HEK293 (cell line): ENCODE data around the gene VKORC1L1.
A peak's percentile ranks its signal among the peaks of the same experiment; 100 is the strongest.

ENCODE experiments used
- CTCF ChIA-PET: fragments of 350-600 bp; formaldehyde crosslinking; extraction: SDS; loops from one replicate; lab custom pipeline; 2021; ENCODE audit warnings: antibody characterized with exemption; lab: Yijun Ruan, JAX
- POLR2A ChIA-PET: fragments of 300-600 bp; formaldehyde crosslinking; extraction: SDS; loops from one replicate; lab custom pipeline; 2020; ENCODE audit warnings: antibody characterized with exemption, inconsistent platforms; lab: Yijun Ruan, JAX
- H3K27ac ChIP-seq: fragments of 200-500 bp; sonication (Bioruptor generic); 2 replicates; pipeline ENCODE4 v1.5.1; 2014; ENCODE audit warnings: low read depth, low read length, control low read depth, inconsistent platforms; ENCODE audit errors: extremely low read depth
- H3K36me3 ChIP-seq, 2 experiments: fragments of 200-500 bp in 1 of 2; sonication (Bioruptor generic) in 1 of 2; 1 replicate in 1 of 2; 2 replicates in 1 of 2; pipeline ENCODE4 v1.5.1; 2014 to 2017; ENCODE audit warnings: inconsistent platforms in 2 of 2, low read length in 2 of 2; ENCODE audit not compliant: control insufficient read depth in 2 of 2, insufficient read depth in 1 of 2
- H3K4me1 ChIP-seq: fragments of 200-500 bp; sonication (Bioruptor generic); 2 replicates; pipeline ENCODE4 v1.5.1; 2014; ENCODE audit warnings: mild to moderate bottlenecking, low read length, inconsistent platforms; ENCODE audit not compliant: control insufficient read depth, insufficient read depth
- H3K4me3 ChIP-seq: 2 replicates; pipeline ENCODE4 v1.5.1; 2011; ENCODE audit warnings: low read depth, mild to moderate bottlenecking, control low read depth, low read length, moderate library complexity
- H3K9me3 ChIP-seq: fragments of 200-500 bp; sonication (Bioruptor generic); 2 replicates; pipeline ENCODE4 v1.5.1; 2014; ENCODE audit warnings: low read depth, low read length, inconsistent platforms; ENCODE audit not compliant: control insufficient read depth, insufficient read depth
- GLI4 ChIP-seq: fragments of 450-650 bp; formaldehyde crosslinking; IDR thresholded peaks from 2 replicates; pipeline ENCODE4 v1.5.1; 2016; ENCODE audit warnings: missing biosample characterization, missing genetic modification characterization
- GLIS1 ChIP-seq: fragments of 450-650 bp; formaldehyde crosslinking; IDR thresholded peaks from 2 replicates; pipeline ENCODE4 v1.5.1; 2016; ENCODE audit warnings: missing biosample characterization, missing genetic modification characterization
- HOXC10 ChIP-seq: sonication (generic); formaldehyde crosslinking; IDR thresholded peaks from 2 replicates; pipeline ENCODE4 v1.8.1; 2023; ENCODE audit warnings: mild to moderate bottlenecking, missing genetic modification reagents
- MEIS1 ChIP-seq: sonication (generic); formaldehyde crosslinking; IDR thresholded peaks from 2 replicates; pipeline ENCODE4 v1.8.1; 2022; ENCODE audit warnings: missing genetic modification reagents, mild to moderate bottlenecking, borderline replicate concordance
- OVOL3 ChIP-seq: fragments of 450-650 bp; formaldehyde crosslinking; IDR thresholded peaks from 2 replicates; pipeline ENCODE4 v1.5.1; 2016; ENCODE audit warnings: missing biosample characterization, missing genetic modification characterization
- PRDM6 ChIP-seq: fragments of 450-650 bp; formaldehyde crosslinking; IDR thresholded peaks from 2 replicates; pipeline ENCODE4 v1.5.1; 2017; ENCODE audit warnings: missing biosample characterization, missing genetic modification characterization
- REST ChIP-seq: fragments of 450-650 bp; formaldehyde crosslinking; IDR thresholded peaks from 2 replicates; pipeline ENCODE4 v1.5.1; 2016; ENCODE audit warnings: missing biosample characterization, missing genetic modification characterization
- SCRT2 ChIP-seq: fragments of 450-650 bp; formaldehyde crosslinking; IDR thresholded peaks from 2 replicates; pipeline ENCODE4 v1.5.1; 2016; ENCODE audit warnings: missing biosample characterization, missing genetic modification characterization
- TRIM28 ChIP-seq: IDR thresholded peaks from 2 replicates; pipeline ENCODE4 v1.6.1; 2011; ENCODE audit warnings: low read length, control low read depth, borderline replicate concordance
- ZBTB1 ChIP-seq: fragments of 450-650 bp; formaldehyde crosslinking; IDR thresholded peaks from 2 replicates; pipeline ENCODE4 v1.5.1; 2016; ENCODE audit warnings: missing biosample characterization, missing genetic modification characterization
- ZBTB44 ChIP-seq: fragments of 450-650 bp; IDR thresholded peaks from 2 replicates; pipeline ENCODE4 v1.5.1; 2018; ENCODE audit warnings: missing biosample characterization, mild to moderate bottlenecking, missing genetic modification characterization
- ZBTB48 ChIP-seq: fragments of 450-650 bp; formaldehyde crosslinking; IDR thresholded peaks from 2 replicates; pipeline ENCODE4 v1.5.1; 2016; ENCODE audit warnings: missing biosample characterization, missing genetic modification characterization
- ZBTB7A ChIP-seq: fragments of 450-650 bp; formaldehyde crosslinking; IDR thresholded peaks from 2 replicates; pipeline ENCODE4 v1.5.1; 2016; ENCODE audit warnings: low read depth, missing biosample characterization, missing genetic modification characterization
- ZFP41 ChIP-seq: fragments of 450-650 bp; formaldehyde crosslinking; IDR thresholded peaks from 2 replicates; pipeline ENCODE4 v1.5.1; 2016; ENCODE audit warnings: missing biosample characterization, missing genetic modification characterization, borderline replicate concordance
- ZIC2 ChIP-seq: fragments of 450-650 bp; formaldehyde crosslinking; IDR thresholded peaks from 2 replicates; pipeline ENCODE4 v1.5.1; 2016; ENCODE audit warnings: missing biosample characterization, missing genetic modification characterization
- ZNF114 ChIP-seq: fragments of 450-650 bp; formaldehyde crosslinking; IDR thresholded peaks from 2 replicates; pipeline ENCODE4 v1.5.0; 2017; ENCODE audit warnings: missing biosample characterization, missing genetic modification characterization
- ZNF175 ChIP-seq: fragments of 450-650 bp; formaldehyde crosslinking; IDR thresholded peaks from 2 replicates; pipeline ENCODE4 v1.5.1; 2016; ENCODE audit warnings: missing biosample characterization, missing genetic modification characterization
- ZNF248 ChIP-seq: fragments of 450-650 bp; formaldehyde crosslinking; IDR thresholded peaks from 2 replicates; pipeline ENCODE4 v1.5.1; 2017; ENCODE audit warnings: missing biosample characterization, missing genetic modification characterization
- ZNF26 ChIP-seq: fragments of 450-650 bp; formaldehyde crosslinking; IDR thresholded peaks from 2 replicates; pipeline ENCODE4 v1.5.1; 2016; ENCODE audit warnings: missing biosample characterization, missing genetic modification characterization
- ZNF335 ChIP-seq: fragments of 450-650 bp; formaldehyde crosslinking; conservative IDR thresholded peaks from 2 replicates; pipeline ENCODE4 v1.5.1; 2016; ENCODE audit warnings: missing biosample characterization, missing genetic modification characterization
- ZNF366 ChIP-seq: fragments of 450-650 bp; formaldehyde crosslinking; conservative IDR thresholded peaks from 2 replicates; pipeline ENCODE4 v1.5.1; 2016; ENCODE audit warnings: missing biosample characterization, missing genetic modification characterization
- ZNF416 ChIP-seq: fragments of 450-650 bp; formaldehyde crosslinking; IDR thresholded peaks from 2 replicates; pipeline ENCODE4 v1.5.1; 2016; ENCODE audit warnings: missing biosample characterization, missing genetic modification characterization
- ZNF48 ChIP-seq: fragments of 450-650 bp; formaldehyde crosslinking; IDR thresholded peaks from 2 replicates; pipeline ENCODE4 v1.5.1; 2016; ENCODE audit warnings: missing biosample characterization, missing genetic modification characterization
- ZNF501 ChIP-seq: fragments of 450-650 bp; formaldehyde crosslinking; IDR thresholded peaks from 2 replicates; pipeline ENCODE4 v1.5.1; 2016; ENCODE audit warnings: missing biosample characterization, missing genetic modification characterization
- ZNF544 ChIP-seq: fragments of 450-650 bp; formaldehyde crosslinking; IDR thresholded peaks from 2 replicates; pipeline ENCODE4 v1.5.0; 2017; ENCODE audit warnings: missing biosample characterization, missing genetic modification characterization
- ZNF560 ChIP-seq: fragments of 450-650 bp; formaldehyde crosslinking; IDR thresholded peaks from 2 replicates; pipeline ENCODE4 v1.5.1; 2017; ENCODE audit warnings: missing biosample characterization, missing genetic modification characterization, borderline replicate concordance
- ZNF571 ChIP-seq: fragments of 450-650 bp; formaldehyde crosslinking; IDR thresholded peaks from 2 replicates; pipeline ENCODE4 v1.5.0; 2017; ENCODE audit warnings: missing biosample characterization, missing genetic modification characterization
- ZNF610 ChIP-seq: fragments of 450-650 bp; formaldehyde crosslinking; IDR thresholded peaks from 2 replicates; pipeline ENCODE4 v1.5.1; 2016; ENCODE audit warnings: missing biosample characterization, missing genetic modification characterization, borderline replicate concordance
- ZNF768 ChIP-seq: fragments of 450-650 bp; formaldehyde crosslinking; IDR thresholded peaks from 2 replicates; pipeline ENCODE4 v1.5.1; 2018; ENCODE audit warnings: missing biosample characterization, mild to moderate bottlenecking, missing genetic modification characterization
- ZNF791 ChIP-seq: fragments of 450-650 bp; formaldehyde crosslinking; IDR thresholded peaks from 2 replicates; pipeline ENCODE4 v1.5.1; 2016; ENCODE audit warnings: missing biosample characterization, missing genetic modification characterization
- ZNF837 ChIP-seq: fragments of 450-650 bp; formaldehyde crosslinking; IDR thresholded peaks from 2 replicates; pipeline ENCODE4 v1.5.1; 2016; ENCODE audit warnings: missing biosample characterization, missing genetic modification characterization
- ZXDB ChIP-seq: fragments of 450-650 bp; formaldehyde crosslinking; IDR thresholded peaks from 2 replicates; pipeline ENCODE4 v1.5.1; 2016; ENCODE audit warnings: missing biosample characterization, missing genetic modification characterization

VKORC1L1 gene

GRCh38 chr7:65981965-65982792, 109.3 kb downstream of the VKORC1L1 start, which contains the start of gene GUSB:
GUSB (minus strand) TSS chr7:65982213; CDS start chr7:65982183, 30 bp downstream.
- Histone ChIP-seq H3K27ac (peak within 1 kb of the TSS; percentile 75; the same call in 1 of the 2 replicates), H3K4me1 (no peaks in the 10 kb centered on the region), H3K9me3 (no peaks in the 10 kb centered on the region), H3K4me3 (peak within 1 kb of the TSS; percentile 76), H3K36me3 (peaks cover 6 to 22% of the 10 kb centered on the region in 2 experiments; a peak in 2 of 3 replicates)
- CTCF ChIA-PET, result no interaction called here
- POLR2A ChIA-PET, result interaction anchor here (0.7 kb wide), 1 partner anchor 231 kb away, joined by 3 read pairs; no protein-coding TSS in a partner anchor
- TF ChIP-seq ZNF366 (tag by site-specific recombination) (no peak), ZNF26 (tag by site-specific recombination) (no peak), ZNF335 (tag by site-specific recombination) (peak; percentile 74), GLI4 (tag by site-specific recombination) (no peak), ZFP41 (no peak), HOXC10 (no peak), TRIM28 (peak; percentile 20; the same call in 1 of the 2 replicates), ZBTB1 (no peak), ZNF114 (no peak), ZNF544 (no peak), ZNF175 (no peak), ZNF501 (peak; percentile 97), ZBTB48 (tag by site-specific recombination) (0 out of 2 replicates have a peak, but pooled peaks have one; percentile 33), GLIS1 (peak; percentile 86), ZNF571 (tag by site-specific recombination) (no peak), ZNF248 (no peak), SCRT2 (no peak; the same call in 1 of the 2 replicates), ZIC2 (tag by site-specific recombination) (peak; percentile 64; the same call in 1 of the 2 replicates), REST (tag by site-specific recombination) (no peak), OVOL3 (no peak), ZNF48 (tag by site-specific recombination) (no peak), ZBTB44 (tag by site-specific recombination) (no peak), ZNF837 (tag by site-specific recombination) (no peak), MEIS1 (CRISPR knock-in tag) (no peak), ZNF791 (no peak), ZNF560 (tag by site-specific recombination) (no peak), ZNF610 (tag by site-specific recombination) (0 out of 2 replicates have a peak, but pooled peaks have one; percentile 45), ZNF416 (tag by site-specific recombination) (no peak), ZNF768 (tag by site-specific recombination) (no peak), ZBTB7A (tag by site-specific recombination) (no peak), ZXDB (peak; percentile 82), PRDM6 (tag by site-specific recombination) (no peak)
